ENCODE measurements around the gene DCDC2C. TPM values are rescaled to one million over a fixed set of nuclear protein-coding genes. Genes with fewer than 3 reads are reported as not detected.

DCDC2C gene
- total RNA-seq, 6 experiments from 2014 or later: not detected

DNA sequence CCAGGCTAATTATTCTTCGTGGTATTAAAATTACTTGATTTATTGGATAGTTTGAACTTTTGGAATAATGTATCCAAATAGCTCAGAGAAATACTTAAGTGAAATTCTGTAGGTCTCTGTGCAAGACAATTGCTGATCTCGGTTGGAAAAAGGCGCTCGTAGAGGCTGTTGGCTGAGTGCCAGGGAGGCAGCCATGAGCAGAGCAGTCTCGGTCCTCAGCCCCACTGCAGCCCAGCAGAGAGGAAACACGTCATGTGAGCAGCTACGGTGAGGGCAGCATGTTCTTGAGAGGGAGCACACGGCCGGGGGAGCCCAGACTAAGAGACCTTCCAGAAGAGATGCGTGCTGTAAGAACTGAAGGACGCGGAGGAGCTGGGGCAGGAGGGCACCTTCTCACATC lies 42.5 kb downstream of the DCDC2C start:
- TF ChIP-seq, protein P1, sequence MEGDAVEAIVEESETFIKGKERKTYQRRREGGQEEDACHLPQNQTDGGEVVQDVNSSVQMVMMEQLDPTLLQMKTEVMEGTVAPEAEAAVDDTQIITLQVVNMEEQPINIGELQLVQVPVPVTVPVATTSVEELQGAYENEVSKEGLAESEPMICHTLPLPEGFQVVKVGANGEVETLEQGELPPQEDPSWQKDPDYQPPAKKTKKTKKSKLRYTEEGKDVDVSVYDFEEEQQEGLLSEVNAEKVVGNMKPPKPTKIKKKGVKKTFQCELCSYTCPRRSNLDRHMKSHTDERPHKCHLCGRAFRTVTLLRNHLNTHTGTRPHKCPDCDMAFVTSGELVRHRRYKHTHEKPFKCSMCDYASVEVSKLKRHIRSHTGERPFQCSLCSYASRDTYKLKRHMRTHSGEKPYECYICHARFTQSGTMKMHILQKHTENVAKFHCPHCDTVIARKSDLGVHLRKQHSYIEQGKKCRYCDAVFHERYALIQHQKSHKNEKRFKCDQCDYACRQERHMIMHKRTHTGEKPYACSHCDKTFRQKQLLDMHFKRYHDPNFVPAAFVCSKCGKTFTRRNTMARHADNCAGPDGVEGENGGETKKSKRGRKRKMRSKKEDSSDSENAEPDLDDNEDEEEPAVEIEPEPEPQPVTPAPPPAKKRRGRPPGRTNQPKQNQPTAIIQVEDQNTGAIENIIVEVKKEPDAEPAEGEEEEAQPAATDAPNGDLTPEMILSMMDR (IDR thresholded peaks at IDR 0.05): no peak
- Mint-ChIP-seq H3K4me3 (no peak overlapping the region), H3K27ac (no peak overlapping the region), H3K27me3 (ENCODE audit: insufficient read depth) (peaks cover 9% of the 10 kb centered on the region), H3K36me3 (ENCODE audit: low read depth) (no peaks in the 10 kb centered on the region), H3K9me3 (peaks cover 33% of the 10 kb centered on the region; the same call in 1 of the 2 replicates), H3K4me1 (ENCODE audit: low read depth) (no peaks in the 10 kb centered on the region)
- DNase-seq: no peak

DNA sequence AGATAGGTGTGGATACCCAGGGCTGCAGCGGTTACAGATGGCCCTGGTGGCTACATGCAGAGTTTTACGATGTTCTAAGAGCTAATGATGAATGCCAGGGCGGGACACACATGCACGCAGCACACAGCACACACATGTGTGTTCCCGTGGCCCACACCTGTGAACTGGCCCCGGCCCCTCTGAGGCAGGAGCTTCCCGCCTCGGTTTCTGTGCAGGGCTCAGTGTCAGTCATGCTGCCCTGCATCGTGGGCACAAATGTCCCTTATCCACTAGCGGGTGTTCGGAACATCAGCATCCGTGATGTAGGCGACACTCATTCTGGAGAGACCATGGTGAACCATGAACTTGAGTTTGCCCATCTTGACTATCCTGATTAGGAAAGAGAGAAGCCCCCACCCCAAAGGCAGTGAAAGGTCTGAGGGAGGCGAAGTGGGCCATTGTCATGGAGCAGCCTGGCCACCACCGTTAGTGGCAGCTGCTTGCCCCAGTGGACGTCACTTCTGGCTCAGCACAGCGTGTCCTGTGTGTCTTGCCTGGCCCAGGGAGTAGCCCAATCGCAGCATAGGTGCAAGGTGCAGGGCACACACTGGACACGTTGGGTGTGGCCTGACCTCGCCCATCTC lies 43.8 kb downstream of the DCDC2C start:
- peaks cover 8% of the 10 kb centered on the region for H3K27me3 Mint-ChIP-seq (ENCODE audit: insufficient read depth)
- no peak for DNase-seq
- no peaks in the 10 kb centered on the region for H3K36me3 Mint-ChIP-seq (ENCODE audit: low read depth)
- H3K4me1 Mint-ChIP-seq (ENCODE audit: low read depth): no peaks in the 10 kb centered on the region
- TF ChIP-seq, protein P1 (IDR thresholded peaks at IDR 0.05): no peak
- peaks cover 40% of the 10 kb centered on the region; the same call in 1 of the 2 replicates for H3K9me3 Mint-ChIP-seq
- no peak overlapping the region for H3K4me3 Mint-ChIP-seq
- H3K27ac Mint-ChIP-seq: no peak overlapping the region

DNA sequence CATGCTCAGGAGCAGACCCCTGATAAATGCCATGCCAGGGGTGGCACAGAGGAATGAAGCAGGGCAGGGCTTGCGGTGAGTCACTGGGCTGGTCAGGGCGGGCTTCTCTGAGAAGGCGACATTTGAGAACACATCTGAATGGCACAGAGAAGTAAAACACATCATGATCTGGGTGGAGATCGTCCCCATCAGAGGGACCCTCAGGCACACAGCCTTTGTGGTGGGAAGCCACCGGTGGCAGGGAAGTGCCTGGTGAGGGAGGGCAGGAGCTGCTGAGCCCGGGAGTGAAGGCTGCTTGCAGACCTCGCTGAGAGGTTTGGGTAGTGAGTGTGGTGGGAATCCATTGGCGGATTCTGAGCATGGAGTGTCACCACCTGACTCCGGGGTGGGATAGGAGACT lies 44.5 kb downstream of the DCDC2C start:
- H3K27me3 Mint-ChIP-seq (ENCODE audit: insufficient read depth): peaks cover 8% of the 10 kb centered on the region
- H3K4me3 Mint-ChIP-seq: no peak overlapping the region
- no peak overlapping the region for H3K27ac Mint-ChIP-seq
- TF ChIP-seq, protein P1 (IDR thresholded peaks at IDR 0.05): no peak
- no peaks in the 10 kb centered on the region for H3K36me3 Mint-ChIP-seq (ENCODE audit: low read depth)
- DNase-seq: no peak
- peaks cover 40% of the 10 kb centered on the region; the same call in 1 of the 2 replicates for H3K9me3 Mint-ChIP-seq
- H3K4me1 Mint-ChIP-seq (ENCODE audit: low read depth): no peaks in the 10 kb centered on the region

DNA sequence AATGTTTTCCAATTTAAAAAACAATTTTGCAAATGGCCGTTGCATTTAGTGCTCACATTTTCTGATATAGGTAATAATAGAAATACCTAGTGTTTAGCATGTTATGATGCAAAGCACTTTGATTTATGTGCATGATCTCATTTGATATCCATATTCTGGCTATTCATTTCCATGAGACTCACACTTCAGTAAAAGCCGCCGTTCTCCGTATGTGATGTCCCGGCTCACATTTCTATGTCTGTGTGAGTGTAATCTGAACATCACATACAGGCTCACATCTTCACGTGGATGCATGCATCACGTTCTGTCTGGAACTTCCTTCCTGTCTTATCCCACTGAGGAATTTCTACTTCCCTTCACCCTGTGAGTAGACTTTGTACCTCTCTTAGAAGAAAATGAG lies 45.8 kb downstream of the DCDC2C start:
- Mint-ChIP-seq H3K36me3 (ENCODE audit: low read depth) (no peaks in the 10 kb centered on the region), H3K27me3 (ENCODE audit: insufficient read depth) (peaks cover 5% of the 10 kb centered on the region), H3K9me3 (peaks cover 32% of the 10 kb centered on the region; the same call in 1 of the 2 replicates), H3K4me3 (no peak overlapping the region), H3K4me1 (ENCODE audit: low read depth) (no peaks in the 10 kb centered on the region), H3K27ac (no peak overlapping the region)
- TF ChIP-seq, protein P1 (IDR thresholded peaks at IDR 0.05): no peak
- no peak for DNase-seq

DNA sequence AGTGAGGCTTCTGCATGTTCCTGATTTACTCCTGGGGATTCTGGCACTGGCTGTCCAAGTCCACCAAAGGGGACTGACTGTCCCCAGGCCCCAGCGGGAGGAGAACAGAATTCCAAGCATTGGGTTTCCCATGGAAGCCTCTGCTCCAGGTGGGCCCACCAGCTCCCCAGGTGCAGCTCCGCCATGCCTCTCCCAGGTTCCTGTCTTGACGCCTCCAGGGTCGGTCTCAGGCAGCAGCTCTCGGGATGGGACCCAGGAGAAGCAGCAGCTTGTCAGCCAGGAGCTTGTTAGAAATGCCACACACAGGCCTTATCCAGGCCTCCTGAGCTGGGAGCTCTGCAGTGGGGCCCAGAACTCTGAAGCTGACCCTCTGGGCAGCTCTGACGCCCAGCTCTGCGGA lies 47.9 kb downstream of the DCDC2C start:
- no peak overlapping the region for H3K4me3 Mint-ChIP-seq
- TF ChIP-seq, protein P1 (IDR thresholded peaks at IDR 0.05): no peak
- H3K36me3 Mint-ChIP-seq (ENCODE audit: low read depth): 0 out of 2 replicates have a peak, but pooled peaks cover 4% of the 10 kb centered on the region
- H3K27ac Mint-ChIP-seq: no peak overlapping the region
- DNase-seq: no peak
- H3K27me3 Mint-ChIP-seq (ENCODE audit: insufficient read depth): peaks cover 3% of the 10 kb centered on the region; the same call in 1 of the 2 replicates
- peaks cover 40% of the 10 kb centered on the region; the same call in 1 of the 2 replicates for H3K9me3 Mint-ChIP-seq
- no peaks in the 10 kb centered on the region for H3K4me1 Mint-ChIP-seq (ENCODE audit: low read depth)

Measured in HFFc6 (cell line).